GM21529 (cell line): ENCODE results near the gene TPO.
"Not testable (repeated sequence)": the region's sequence is repeated elsewhere in the genome, so short reads cannot be mapped to it uniquely, and the experiment has no call there.

Experiments
- ATAC-seq: cut with Tn5 transposase; IDR thresholded peaks from one replicate; pipeline ENCODE4 v1.9.1; 2021; ENCODE audit not compliant: unreplicated experiment

The TPO gene

GRCh38 chr2:1499033-1499795 is 86.0 kb downstream of the TPO start:
- no peak for ATAC-seq

GRCh38 chr2:1501038-1501851 is 88.0 kb downstream of the TPO start:
- ATAC-seq: no peak

DNA sequence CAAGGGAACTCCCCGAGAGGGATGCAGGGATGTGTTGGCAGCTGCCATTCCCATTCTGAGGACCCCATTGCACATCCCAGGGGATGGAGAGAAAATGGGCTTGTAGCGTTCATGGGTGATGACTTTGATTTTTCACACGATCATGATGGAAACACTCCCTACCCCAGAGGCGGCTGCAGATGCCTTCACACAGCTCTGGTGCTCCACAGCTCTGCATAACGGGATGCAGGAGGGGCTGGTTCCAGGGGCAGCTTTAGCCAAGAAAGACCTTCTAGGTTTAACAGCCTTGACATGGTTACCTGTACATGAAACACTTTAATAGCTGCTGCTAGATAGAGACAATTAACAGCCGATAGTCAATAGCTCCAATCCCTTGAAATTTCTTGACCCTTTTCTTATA is 88.7 kb downstream of the TPO start:
- no peak for ATAC-seq

GRCh38 chr2:1502891-1503304 is 89.6 kb downstream of the TPO start:
- no peak for ATAC-seq

DNA sequence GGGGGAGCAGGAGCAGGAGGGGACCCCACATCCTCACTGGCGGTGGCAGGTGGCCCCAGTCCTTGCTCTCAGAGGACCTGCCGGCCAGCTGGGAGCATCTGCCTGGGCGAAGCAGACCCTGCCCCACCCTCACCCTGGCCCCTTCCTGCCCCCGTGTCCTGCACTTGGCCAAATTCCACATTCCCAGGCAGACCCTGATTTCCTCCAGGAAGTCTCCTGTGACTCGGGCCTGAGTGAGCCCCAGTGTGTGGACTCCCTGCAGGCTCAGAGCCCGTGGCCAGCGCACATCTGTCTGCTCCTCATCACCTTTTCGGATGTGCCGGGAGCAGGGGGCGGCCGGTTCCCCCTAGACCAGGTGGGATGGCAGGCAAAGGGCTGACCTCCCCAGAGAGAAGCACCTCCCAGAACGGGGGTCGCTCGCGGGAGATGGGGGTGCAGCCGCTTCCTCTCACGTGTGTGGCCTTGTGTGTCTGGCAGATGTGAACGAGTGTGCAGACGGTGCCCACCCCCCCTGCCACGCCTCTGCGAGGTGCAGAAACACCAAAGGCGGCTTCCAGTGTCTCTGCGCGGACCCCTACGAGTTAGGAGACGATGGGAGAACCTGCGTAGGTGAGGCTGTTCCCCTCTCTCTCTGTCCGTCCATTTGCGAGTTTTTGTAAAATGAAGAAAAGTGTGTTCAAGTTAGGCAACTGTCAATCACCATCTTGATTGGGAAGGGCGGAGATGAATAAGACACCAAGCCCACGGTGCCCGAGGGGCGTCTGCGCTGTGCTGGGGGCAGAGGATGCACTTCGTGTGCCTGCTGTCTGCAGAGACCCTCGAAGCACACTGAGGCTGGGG is 90.4 kb downstream of the TPO start:
- no peak for ATAC-seq

GRCh38 chr2:1504311-1504750 is 91.1 kb downstream of the TPO start:
- no peak for ATAC-seq

DNA sequence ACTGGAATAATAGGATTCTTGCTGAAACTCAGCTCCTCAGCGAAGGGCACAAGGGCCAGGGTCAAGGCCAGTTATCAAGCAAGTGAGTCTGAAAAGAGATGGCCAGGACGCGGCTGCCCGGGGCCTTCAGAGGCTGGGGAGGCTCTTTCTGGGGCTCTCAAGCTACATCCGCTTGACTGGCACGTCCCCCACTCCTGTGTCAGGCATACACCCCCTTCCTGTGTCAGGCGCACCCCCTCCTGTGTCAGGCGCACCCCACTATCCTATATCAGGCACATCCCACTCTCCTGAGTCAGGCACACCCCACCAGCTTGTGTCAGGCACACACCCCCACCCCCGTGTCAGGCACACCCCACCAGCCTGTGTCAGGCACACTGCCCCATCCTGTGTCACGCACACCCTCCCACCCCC is 91.8 kb downstream of the TPO start:
- ATAC-seq: no peak

DNA sequence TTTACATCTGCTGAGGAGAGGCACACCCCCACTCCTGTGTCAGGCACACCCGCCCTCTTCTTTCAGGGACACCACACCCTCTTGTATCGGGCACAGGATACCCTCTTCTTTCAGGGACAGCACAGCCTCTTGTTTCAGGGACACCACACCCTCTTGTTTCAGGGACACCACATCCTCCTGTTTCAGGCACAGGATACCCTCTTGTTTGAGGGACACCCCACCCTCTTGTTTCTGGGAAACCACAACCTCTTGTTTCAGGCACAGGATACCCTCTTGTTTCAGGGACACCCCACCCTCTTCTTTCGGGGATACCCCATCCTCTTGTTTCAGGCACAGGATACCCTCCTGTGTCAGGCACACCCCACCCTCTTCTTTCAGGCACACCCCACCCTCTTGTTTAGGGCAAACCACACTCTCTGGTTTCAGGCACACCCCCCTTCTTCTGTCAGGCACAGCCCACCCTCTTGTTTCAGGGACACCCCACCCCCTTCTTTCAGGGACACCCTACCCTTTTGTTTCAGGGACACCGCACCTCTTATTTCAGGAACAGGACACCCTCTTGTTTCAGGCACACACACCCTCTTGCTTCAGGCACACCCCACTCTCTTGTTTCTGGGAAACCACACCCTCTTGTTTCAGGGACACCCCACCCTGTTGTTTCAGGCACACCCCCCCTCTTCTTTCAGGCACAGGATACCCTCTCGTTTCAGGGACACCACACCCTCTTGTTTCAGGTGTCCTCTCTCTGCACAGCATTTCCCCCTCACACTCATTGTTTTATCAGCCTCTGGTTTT is 96.2 kb downstream of the TPO start:
- no peak for ATAC-seq

GRCh38 chr2:1510176-1510575 is 96.9 kb downstream of the TPO start:
- no peak for ATAC-seq

DNA sequence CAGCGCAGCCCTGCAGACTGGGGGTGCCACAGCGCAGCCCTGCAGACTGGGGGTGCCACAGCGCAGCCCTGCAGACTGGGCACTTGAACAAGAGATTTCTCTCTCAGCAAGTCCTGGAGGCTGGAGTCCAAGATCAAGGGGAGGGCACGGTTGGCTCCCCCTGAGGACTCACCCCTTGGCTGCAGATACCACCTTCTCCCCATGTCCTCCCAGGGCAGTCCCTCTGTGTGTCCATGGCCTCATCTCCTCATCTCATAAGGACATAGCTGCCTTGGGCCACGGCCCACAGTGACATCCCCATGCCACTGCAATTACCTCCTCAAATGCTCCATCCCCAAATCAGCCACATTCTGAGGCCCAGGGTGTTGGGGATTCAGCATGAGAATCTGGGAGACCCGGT is 98.2 kb downstream of the TPO start:
- no peak for ATAC-seq

- ATAC-seq: no peak
These were observed 99.3 kb downstream of the TPO start for GRCh38 chr2:1512321-1513289.

GRCh38 chr2:1514391-1515072 is 101.3 kb downstream of the TPO start:
- ATAC-seq: no peak

DNA sequence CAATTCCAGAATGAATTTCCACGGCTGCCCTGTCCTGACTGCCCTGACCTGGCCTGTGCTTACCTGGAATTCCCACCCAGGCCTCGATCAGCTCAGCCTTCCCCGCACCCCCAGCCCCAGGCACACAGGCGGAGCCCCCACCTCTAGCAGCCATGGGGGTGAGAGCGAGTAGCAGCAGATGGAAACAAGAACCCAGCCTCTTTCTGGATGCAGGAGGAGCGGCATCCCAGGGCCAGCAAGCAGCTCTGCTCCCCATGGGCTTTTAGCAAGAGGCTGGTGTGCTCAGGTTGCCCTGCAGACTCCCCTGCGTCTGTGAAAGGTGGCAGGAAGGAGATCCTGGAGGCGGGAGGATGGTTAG is 101.8 kb downstream of the TPO start:
- ATAC-seq: no peak

- no peak for ATAC-seq
These were observed 102.9 kb downstream of the TPO start for GRCh38 chr2:1515986-1516797.

GRCh38 chr2:1516798-1517060 is 103.5 kb downstream of the TPO start:
- ATAC-seq: no peak

DNA sequence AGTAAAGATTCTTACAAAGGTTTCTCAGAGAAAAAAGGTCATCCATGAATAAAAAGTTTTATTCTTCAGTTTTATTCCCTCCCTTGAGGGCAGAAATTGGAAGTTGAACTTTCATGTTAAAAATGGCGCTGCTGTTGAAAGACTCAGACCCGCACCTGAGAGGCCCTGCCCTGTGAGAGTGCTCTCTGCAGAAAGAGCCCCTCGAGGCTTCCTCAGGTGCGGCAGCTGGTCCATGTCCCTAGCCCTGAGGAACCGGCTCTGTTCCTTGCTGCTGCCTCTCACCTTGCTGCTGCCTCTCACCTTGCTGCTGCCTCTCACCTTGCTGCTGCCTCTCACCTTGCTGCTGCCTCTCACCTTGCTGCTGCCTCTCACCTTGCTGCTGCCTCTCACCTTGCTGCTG is 104.0 kb downstream of the TPO start:
- ATAC-seq: not testable (repeated sequence)

GRCh38 chr2:1517786-1518185 is 104.5 kb downstream of the TPO start:
- no peak for ATAC-seq

- ATAC-seq: no peak
These were observed 105.1 kb downstream of the TPO start for GRCh38 chr2:1518331-1518803.
